Dendritic cell treated with granulocyte-macrophage colony-stimulating factor and Interleukin-4, amounts not matched to agents 40 ng/mL and 50 ng/mL, for 4 days (primary cell): Measurements from ENCODE around the gene CBS.
"Not testable (repeated sequence)": the region's sequence is repeated elsewhere in the genome, so short reads cannot be mapped to it uniquely, and the experiment has no call there.

Experiments
- H3K27ac Mint-ChIP-seq: one replicate; pipeline ENCODE4 v1.8.0; 2022; ENCODE audit warnings: mild to moderate bottlenecking, mixed read lengths
- H3K27me3 Mint-ChIP-seq: one replicate; pipeline ENCODE4 v1.8.0; 2022; ENCODE audit warnings: mild to moderate bottlenecking, mixed read lengths
- H3K36me3 Mint-ChIP-seq: one replicate; pipeline ENCODE4 v1.8.0; 2022; ENCODE audit warnings: low read depth, mixed read lengths
- H3K4me1 Mint-ChIP-seq: one replicate; pipeline ENCODE4 v1.8.0; 2022; ENCODE audit warnings: low read depth, mixed read lengths
- H3K4me3 Mint-ChIP-seq: one replicate; pipeline ENCODE4 v1.8.0; 2022; ENCODE audit warnings: mild to moderate bottlenecking, moderate library complexity, mixed read lengths
- H3K9me3 Mint-ChIP-seq: one replicate; pipeline ENCODE4 v1.8.0; 2022; ENCODE audit warnings: mixed read lengths
- intact Hi-C: fragments of 100-400 bp; cut with micrococcal nuclease; formaldehyde crosslinking; loops from one replicate; pipeline ENCODE4 v1.15.0; 2022

CBS gene

DNA sequence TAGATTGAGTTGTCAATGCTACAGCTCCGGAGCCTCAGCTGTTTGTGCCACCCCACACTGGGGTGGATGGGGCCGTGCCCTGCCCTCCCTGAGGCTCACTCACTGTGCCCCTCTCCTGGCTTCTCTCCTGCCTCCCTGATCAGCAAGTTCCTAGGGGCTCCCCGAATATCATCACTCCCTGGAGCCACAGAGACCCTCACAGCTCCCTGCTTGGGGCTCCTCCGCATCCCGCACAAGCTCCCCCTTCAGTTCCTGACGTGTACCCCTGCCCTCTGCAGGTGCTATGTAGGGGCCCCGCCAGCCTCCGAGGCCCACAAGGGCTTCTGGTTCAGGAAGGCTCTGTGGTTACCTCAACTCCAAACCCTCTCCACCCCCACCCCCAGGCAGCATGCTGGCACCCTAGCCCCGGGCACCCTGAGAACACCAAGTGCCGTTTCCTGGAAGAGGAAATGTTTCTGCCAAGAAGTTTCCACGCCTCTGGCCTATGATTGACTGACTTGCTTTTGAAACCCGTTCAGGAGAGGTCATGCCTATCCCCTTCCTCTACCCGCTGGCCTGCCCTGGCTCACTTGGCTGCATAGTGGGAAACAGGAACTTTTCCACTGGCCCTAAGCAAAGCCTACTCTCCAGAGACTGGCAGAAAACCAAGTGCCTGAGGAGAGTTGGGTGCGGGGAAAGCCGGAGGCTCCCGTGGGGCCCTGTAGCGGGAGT is 30.3 kb downstream of the CBS start:
- H3K36me3 Mint-ChIP-seq, H3K4me1 Mint-ChIP-seq, H3K9me3 Mint-ChIP-seq, H3K4me3 Mint-ChIP-seq, H3K27me3 Mint-ChIP-seq, intact Hi-C loops: not testable (repeated sequence)
- H3K27ac Mint-ChIP-seq: peak overlapping the region; percentile 75

DNA sequence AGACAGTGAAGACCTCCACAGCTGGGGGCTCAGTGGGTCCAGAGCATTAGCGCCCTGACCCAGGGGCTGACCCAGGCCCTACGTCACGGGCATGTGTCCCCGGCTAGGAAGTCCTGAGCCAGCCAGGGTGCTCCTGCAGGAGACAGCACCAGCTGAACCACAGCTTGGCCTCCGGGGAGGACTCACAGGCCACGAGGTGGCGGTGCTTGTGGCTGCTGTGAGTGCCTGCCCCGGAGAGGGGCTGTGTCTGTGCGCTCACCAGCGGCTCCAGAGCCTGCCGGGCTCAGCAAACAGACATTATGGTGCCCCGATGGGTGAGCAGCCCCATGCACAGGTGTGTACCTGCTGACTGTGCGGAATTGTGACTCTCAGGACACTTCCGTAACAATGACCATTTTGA is 31.1 kb downstream of the CBS start:
- H3K27me3 Mint-ChIP-seq, H3K27ac Mint-ChIP-seq, H3K4me1 Mint-ChIP-seq, intact Hi-C loops, H3K9me3 Mint-ChIP-seq, H3K36me3 Mint-ChIP-seq, H3K4me3 Mint-ChIP-seq: not testable (repeated sequence)

DNA sequence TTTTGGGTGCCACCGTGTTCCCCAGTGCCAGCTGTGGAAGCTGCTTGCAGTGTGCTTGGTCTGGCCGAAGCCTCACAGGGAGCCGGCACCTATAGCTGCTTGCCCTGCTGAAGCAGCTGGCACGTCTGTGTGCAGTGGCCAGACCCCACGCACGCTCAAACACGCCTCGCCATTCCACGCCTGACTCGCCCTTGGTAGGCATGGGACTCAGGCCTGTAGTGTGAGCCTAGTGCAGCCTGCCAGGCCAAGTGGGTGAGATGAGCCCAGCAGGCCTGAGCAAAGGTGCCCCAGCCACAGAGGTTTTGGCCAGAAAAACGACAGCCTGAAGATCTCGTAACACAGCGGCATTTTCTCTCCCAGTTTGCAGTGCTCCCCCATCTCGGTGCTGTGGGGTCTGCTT is 32.3 kb downstream of the CBS start:
- H3K9me3 Mint-ChIP-seq, H3K27me3 Mint-ChIP-seq, H3K4me3 Mint-ChIP-seq, H3K36me3 Mint-ChIP-seq, intact Hi-C loops, H3K27ac Mint-ChIP-seq: not testable (repeated sequence)
- peaks cover 13% of the 10 kb centered on the region for H3K4me1 Mint-ChIP-seq

DNA sequence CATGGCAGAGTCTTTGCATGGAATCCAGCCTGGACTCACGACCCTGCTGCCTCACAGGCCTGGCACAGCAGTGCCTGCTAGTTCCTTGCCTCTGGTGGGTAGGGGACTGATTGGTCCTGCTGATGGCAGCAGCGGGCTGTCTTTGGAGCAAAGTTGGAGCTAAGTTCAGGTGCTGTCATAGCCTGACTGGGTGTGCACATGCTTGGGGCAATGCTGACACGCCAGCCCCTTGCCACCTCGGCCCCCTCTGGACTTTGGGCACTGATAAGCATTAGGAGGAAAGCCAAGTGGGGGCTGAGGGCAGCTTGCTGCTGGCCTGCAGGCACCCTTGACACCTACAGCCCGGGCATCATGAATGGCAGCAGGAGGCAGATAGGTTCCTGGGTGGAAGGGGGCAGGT is 33.5 kb downstream of the CBS start:
- intact Hi-C loops, H3K27me3 Mint-ChIP-seq, H3K36me3 Mint-ChIP-seq, H3K9me3 Mint-ChIP-seq, H3K27ac Mint-ChIP-seq, H3K4me3 Mint-ChIP-seq: not testable (repeated sequence)
- peaks cover 18% of the 10 kb centered on the region for H3K4me1 Mint-ChIP-seq

DNA sequence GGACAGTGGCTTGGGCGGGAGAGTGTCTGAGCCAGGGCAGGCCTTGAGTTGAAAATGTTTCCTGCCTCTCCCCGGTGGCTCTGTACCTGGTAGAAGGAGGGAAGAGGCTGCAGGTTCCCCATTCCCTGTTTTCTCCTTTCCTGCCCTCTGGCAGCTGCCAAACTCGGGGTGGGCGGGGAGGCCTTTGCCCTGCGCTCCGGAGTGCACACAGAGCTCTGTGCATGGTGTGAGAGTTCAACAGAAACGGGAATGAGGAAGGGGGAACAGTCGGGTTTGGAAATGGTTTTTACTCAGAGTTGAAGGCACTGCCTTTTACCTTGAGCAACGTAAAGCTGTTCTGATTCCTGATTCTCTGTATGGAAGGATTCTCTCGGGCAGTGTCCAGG is 37.0 kb downstream of the CBS start:
- H3K27me3 Mint-ChIP-seq, H3K36me3 Mint-ChIP-seq, intact Hi-C loops, H3K9me3 Mint-ChIP-seq: not testable (repeated sequence)
- H3K27ac Mint-ChIP-seq: peak overlapping the region; percentile 66
- peak overlapping the region; percentile 32 for H3K4me3 Mint-ChIP-seq
- peaks cover 17% of the 10 kb centered on the region for H3K4me1 Mint-ChIP-seq

DNA sequence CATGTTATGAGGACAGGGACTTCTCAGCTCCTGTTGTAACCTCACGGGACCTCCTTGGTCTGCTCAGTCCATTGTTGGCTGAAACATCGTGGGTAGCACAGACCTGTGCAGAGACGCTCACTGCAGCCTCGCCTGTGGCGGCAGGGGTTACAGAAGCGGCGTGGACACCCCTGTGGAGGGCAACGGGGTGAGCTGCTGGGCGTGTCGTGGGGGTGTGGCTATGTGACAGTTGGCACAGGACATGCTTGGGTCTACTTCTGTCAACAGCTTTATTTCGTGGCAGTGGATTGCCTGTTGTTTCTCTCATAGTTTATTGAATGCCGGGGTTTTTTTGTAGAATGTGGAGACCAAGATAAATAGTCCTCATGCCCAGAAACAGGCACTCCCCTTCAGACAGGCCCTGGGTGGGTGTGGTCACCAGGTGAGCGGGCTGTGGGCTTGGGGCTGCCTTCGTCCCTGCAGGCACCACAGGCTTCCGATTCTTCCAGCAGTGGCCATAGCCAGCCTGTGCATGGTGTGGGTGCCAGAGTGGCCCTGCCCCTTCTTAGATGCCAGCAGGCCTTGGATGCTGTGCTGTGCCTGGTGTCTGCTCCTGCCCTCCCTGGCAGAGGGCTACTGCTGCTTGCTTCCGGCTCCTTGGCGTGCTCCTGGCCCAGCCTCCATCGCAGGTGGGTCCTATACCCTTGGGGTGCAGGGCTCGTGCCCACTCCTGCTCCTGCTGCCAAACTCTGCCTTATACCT is 37.5 kb downstream of the CBS start:
- H3K4me3 Mint-ChIP-seq, H3K36me3 Mint-ChIP-seq, H3K27me3 Mint-ChIP-seq, H3K9me3 Mint-ChIP-seq, intact Hi-C loops: not testable (repeated sequence)
- peaks cover 17% of the 10 kb centered on the region for H3K4me1 Mint-ChIP-seq
- H3K27ac Mint-ChIP-seq: peak overlapping the region; percentile 66

DNA sequence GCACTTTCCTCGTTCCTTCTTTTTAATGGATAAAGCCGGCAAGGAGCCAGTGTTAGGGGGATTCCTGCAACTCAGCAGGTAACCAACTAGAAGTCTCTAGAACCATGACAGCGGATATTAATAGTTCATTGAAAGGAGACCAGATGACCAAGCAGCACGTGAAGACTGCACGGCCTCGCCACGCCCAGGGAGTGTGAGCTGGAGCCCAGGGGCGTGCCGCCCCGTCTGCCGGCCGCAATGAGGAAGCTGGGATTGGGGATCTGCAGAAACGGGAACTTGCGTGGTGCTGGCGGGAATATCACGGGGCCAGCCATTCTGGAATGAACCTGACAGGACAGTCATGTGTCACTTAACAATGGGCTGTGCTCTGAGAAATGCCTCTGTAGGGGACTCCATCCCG is 38.7 kb downstream of the CBS start:
- H3K27me3 Mint-ChIP-seq, intact Hi-C loops, H3K9me3 Mint-ChIP-seq, H3K4me3 Mint-ChIP-seq: not testable (repeated sequence)
- Mint-ChIP-seq H3K4me1 (peaks cover 17% of the 10 kb centered on the region), H3K36me3 (peaks cover 22% of the 10 kb centered on the region), H3K27ac (peak overlapping the region; percentile 90)

DNA sequence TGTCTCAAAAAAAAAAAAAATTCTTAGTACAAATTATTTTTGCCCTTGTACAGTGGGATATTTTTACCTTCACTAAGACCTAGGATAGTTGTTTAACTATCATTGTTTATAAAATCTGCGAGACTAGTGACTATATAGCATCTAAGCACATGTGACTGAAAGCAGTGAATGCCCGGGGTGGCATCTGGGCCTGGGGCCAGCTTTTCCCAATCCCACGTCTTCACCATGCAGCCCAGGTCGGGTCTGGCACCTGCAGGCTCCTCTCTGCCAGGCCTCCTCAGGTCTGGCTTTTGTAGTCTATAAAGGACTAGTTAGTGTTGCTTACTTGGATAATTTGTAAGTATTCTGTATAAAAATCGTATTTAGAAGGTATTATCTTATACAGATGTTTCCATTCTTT is 40.8 kb downstream of the CBS start:
- Mint-ChIP-seq H3K36me3 (peaks cover 38% of the 10 kb centered on the region), H3K27me3 (no peaks in the 10 kb centered on the region), H3K4me1 (peaks cover 17% of the 10 kb centered on the region), H3K27ac (no peak overlapping the region), H3K4me3 (no peak overlapping the region), H3K9me3 (no peaks in the 10 kb centered on the region)
- intact Hi-C loops: no loop called here

DNA sequence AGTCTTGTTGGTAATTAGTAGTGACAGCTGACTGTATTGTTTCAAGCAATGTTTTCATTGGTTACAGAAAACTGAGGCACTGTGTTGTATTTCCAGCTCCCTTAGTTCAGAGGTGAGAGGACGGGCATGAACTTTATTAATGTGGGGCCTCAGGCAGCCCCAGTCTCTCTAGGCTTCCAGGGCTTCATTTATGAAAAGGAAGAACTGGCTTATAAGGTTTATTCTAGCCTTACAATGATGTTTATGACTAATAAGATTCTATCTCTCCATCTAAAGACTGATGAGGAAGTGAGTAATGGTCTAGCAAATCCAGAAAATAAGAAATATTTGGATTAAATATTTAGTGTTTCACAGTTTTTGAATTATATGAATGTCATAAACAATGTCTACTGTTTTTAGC is 41.5 kb downstream of the CBS start:
- Mint-ChIP-seq H3K9me3 (no peaks in the 10 kb centered on the region), H3K27ac (no peak overlapping the region), H3K4me3 (no peak overlapping the region), H3K36me3 (peaks cover 46% of the 10 kb centered on the region), H3K27me3 (no peaks in the 10 kb centered on the region), H3K4me1 (peaks cover 17% of the 10 kb centered on the region)
- intact Hi-C loops: no loop called here

DNA sequence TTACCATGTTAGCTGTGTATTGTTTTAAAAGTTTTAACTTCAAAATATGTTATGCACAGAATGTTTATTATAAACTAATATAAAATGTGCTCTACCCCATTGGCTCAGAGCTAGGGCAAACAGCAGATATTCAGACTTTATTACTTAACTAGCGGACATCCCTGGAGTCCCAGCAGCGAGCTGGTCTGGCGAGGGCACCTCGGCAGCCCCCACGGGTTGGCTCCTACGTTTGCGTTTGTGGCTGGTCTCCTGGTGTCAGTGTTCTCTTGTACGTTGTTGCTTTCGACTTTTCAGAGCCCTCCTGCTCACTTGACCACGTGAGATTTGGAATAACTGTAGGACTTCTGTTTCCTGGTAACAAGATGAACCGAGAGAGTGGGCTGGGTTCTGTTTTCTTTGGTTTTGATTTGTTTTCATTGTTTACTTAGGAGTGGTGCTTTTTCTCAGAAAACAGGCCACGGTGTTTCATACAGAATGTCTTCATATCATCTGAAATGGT is 44.5 kb downstream of the CBS start:
- intact Hi-C loops: no loop called here
- Mint-ChIP-seq H3K4me1 (peaks cover under 1% of the 10 kb centered on the region), H3K27ac (no peak overlapping the region), H3K36me3 (peaks cover 75% of the 10 kb centered on the region), H3K9me3 (no peaks in the 10 kb centered on the region), H3K4me3 (no peak overlapping the region), H3K27me3 (no peaks in the 10 kb centered on the region)

DNA sequence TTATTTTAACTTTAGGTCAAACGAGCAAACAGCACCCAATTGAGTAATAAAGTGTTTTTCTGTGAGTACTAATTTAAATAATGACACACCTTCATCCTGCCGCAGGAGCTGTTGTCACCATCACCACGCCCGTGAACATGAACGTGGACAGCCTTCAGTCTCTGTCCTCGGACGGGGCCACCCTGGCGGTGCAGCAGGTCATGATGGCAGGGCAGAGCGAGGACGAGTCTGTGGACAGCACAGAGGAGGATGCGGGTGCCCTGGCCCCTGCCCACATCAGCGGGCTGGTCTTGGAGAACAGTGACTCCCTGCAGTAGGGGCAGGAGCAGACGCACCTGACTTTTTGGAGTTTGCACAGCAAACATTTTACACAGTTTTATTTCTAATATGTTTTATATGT is 45.9 kb downstream of the CBS start:
- Mint-ChIP-seq H3K27me3 (no peaks in the 10 kb centered on the region), H3K4me3 (no peak overlapping the region), H3K4me1 (no peaks in the 10 kb centered on the region), H3K36me3 (peaks cover 81% of the 10 kb centered on the region), H3K27ac (no peak overlapping the region), H3K9me3 (no peaks in the 10 kb centered on the region)
- intact Hi-C loops: no loop called here

DNA sequence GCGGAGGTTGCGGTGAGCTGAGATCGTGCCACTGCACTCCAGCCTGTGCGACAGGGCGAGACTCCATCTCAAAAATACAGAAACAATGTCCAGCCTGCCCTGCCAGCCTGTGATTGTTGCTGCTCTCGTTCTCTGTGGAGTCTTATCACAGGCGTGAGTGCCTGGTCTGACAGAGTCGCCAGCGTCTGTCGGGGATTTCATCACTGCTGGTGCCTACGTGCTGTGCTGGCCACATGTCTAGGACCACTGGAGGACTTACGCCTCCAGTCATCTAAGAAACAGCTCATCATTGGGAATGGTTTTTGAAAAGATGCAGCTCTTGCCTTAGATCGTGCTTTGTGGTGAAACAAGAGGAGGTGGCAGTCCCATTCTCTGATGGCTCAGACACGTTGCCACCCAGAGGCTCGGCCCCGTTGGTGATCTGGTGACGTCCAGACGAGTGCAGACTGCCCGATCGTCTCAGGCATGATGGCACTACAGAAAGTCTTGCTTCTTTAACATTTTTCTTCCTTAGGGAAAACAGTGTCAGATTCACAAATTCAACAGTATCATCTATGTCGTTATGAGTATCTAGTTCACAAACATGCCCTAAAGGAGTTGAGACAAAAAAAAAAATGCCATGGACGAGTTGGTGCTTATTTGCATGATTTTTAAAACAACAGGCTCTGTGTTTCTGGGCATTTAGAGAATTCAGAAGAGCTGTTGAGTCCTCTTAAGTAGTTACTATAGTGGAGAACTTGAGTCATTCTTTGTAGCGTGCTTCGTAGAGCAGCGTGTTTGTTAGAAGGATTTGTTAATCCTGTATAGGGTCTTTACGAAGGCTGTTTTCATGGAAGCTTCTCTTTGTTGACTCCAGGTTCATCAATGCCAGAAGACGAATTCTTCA is 47.5 kb downstream of the CBS start:
- Mint-ChIP-seq H3K9me3 (no peaks in the 10 kb centered on the region), H3K4me1 (no peaks in the 10 kb centered on the region), H3K27me3 (no peaks in the 10 kb centered on the region), H3K27ac (no peak overlapping the region), H3K36me3 (peaks cover 96% of the 10 kb centered on the region), H3K4me3 (no peak overlapping the region)
- intact Hi-C loops: no loop called here

DNA sequence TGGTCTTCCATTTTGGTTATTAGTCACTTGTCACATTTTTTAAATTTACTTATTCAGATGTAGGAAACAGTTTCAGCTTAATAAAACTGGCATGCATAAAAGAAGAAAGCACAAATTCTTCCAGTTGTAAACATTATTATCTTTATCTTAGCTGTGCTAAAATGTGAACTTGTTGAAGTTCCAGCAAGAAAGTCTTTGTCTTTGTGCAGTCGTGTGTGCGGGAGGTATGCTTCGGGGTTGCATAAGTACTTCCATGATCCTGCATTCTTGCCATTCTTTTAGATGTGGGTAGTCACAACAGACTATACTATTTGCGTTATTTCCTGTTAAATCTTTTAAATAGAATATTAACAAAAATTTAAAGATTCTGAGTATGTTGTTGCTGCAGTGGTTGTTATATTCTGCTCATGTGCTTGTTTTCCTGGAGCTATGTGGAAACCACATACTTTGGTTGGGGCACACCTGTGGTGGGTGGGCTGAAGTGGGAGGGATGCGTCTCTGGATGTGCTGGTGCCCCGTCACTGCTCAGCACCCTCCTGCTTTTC is 49.9 kb downstream of the CBS start:
- Mint-ChIP-seq H3K4me1 (no peaks in the 10 kb centered on the region), H3K27ac (no peak overlapping the region), H3K9me3 (no peaks in the 10 kb centered on the region), H3K4me3 (no peak overlapping the region), H3K27me3 (no peaks in the 10 kb centered on the region), H3K36me3 (peaks cover 98% of the 10 kb centered on the region)
- intact Hi-C loops: no loop called here
